HG03378 (cell line): ENCODE data around the gene PRLR.
A peak's percentile ranks its signal among the peaks of the same experiment; 100 is the strongest.

Experiments used
- ATAC-seq: cut with Tn5 transposase; IDR thresholded peaks from one replicate; pipeline ENCODE4 v1.9.1; 2021; ENCODE audit warnings: mild to moderate bottlenecking, moderate library complexity; ENCODE audit not compliant: unreplicated experiment

Gene PRLR

DNA sequence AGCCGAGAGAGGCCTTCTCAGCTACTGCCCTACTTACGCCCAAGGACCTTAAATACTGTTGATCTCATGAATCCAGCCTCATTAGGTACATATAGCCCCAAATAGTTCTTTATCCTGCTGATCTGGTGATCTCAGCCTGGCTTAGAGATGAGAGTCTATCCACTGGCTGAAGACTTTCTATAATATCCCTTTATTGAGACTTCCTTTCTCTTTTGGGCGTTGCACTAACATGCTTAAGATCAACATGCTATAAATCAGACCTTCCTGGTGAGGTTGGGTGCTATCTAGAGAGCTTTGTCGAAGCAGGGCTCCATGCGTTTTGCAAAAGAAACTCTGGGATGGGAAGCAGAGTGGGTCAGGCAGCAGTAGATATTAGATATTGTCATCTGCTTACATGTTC lies 138.6 kb downstream of the PRLR start:
- ATAC-seq: no peak

- peak; percentile 67 for ATAC-seq
These were observed 140.7 kb downstream of the PRLR start for GRCh38 chr5:35089334-35090314.

- no peak for ATAC-seq
These were observed 142.3 kb downstream of the PRLR start for GRCh38 chr5:35087991-35088390.

- ATAC-seq: no peak
These were observed 147.1 kb downstream of the PRLR start for GRCh38 chr5:35083150-35083549.

- no peak for ATAC-seq
These were observed 147.8 kb downstream of the PRLR start for GRCh38 chr5:35082530-35082929.

- no peak for ATAC-seq
These were observed 149.2 kb downstream of the PRLR start for GRCh38 chr5:35081134-35081533.

DNA sequence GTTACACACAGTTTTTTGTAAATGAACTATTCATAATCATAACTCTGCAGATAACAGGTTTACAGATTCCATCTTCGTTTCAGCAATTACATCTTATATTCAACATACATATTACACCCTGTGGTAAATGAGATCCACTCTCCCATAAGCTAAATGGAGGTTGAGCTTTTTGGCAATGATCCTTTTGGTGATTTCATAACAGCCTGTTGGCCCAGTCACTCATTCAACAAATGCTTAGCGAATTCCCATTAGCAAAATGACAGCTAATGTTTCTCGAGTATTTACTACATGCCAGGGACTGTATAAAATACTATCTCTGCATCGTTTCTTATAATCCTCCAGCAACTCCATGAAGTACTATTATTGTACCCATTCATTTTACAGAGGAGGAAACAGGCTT lies 157.1 kb downstream of the PRLR start:
- no peak for ATAC-seq

DNA sequence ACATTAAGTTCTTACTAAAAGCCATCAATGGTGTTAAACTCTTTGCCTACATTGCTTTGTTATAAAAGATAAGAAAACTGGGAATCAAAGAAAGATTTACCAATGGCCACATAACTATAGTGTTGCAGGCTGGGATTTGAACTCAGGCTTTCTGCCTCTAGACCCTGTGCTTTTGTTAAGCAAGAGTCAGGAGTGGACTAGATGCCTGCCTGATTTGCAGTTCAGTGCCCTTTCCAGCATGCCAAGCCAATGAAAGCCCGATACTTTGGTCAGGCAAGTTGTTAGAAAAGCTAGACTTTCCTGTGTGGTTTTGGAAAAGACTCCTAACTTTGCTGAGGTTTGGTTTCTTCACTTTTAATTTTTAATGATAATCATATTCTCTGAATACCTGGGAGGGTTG lies 161.1 kb downstream of the PRLR start:
- no peak for ATAC-seq

GRCh38 chr5:35067985-35068384 lies 162.3 kb downstream of the PRLR start:
- ATAC-seq: no peak

GRCh38 chr5:35066260-35066795 lies 164.0 kb downstream of the PRLR start:
- peak; percentile 92 for ATAC-seq

GRCh38 chr5:35063414-35063813 lies 166.9 kb downstream of the PRLR start:
- ATAC-seq: no peak

DNA sequence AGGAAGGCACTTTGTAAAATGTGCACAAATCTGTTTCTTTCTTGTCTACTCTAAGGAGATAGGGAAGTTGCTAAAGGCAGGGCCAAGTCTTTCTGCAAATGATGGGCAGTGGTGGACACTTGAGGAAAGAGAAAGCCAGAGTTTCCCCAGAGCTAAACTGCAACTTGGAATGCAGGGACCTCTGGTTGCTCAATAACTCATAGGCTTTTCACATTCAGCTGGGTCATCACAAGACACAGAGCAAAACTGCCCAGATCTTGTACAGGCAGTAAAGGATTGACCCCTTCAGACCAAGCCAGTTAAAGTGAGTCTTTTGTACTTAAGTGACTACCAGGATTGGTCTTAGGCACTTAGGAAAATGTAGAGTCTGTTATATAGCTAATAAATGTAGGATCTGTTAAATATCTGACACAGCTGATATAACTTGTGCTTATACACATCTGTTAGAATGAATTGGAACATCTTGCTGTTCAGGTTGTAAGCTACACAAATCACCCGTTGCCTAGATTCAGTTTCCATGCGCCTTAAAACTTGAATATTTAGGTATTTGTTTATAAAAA lies 169.0 kb downstream of the PRLR start:
- no peak for ATAC-seq

DNA sequence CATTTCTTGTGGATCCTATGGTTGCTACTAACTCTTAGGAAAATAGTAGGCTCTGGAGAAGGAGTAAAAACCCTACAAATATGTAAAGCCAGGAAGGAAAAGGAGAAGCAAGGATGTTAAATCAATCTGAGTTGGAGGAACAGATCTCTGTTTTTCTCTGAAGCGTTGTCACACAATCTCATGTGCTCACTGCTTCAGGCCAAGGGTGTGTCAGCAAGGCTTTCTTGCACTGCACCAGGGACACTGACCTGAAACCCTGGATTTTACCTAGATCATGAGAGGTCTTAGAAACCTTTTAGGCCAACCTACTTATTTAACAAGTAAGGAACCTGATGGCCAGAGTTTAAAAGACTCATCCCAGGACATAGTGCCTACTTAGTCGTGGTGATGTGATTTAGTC lies 170.1 kb downstream of the PRLR start:
- no peak for ATAC-seq

- ATAC-seq: no peak
These were observed 171.0 kb downstream of the PRLR start for GRCh38 chr5:35059251-35059650.

DNA sequence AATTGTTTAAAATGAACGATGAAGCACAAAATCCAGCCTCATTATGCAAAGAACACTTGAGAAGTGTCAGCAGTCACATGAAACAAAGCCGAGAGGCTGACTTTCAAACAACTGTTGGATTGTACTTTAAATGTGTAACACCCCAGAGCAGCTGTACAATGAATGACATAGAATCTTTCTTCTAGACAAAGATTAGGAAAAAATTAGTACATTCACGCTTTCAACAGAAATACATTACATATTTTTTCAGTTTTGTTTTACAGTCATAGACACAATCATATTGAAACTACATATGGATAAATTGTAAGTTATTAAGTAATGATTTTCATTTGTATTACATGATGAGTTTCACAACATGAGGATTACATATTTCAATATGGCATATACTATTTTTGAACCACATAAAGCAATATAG lies 171.9 kb downstream of the PRLR start:
- ATAC-seq: peak; percentile 97

DNA sequence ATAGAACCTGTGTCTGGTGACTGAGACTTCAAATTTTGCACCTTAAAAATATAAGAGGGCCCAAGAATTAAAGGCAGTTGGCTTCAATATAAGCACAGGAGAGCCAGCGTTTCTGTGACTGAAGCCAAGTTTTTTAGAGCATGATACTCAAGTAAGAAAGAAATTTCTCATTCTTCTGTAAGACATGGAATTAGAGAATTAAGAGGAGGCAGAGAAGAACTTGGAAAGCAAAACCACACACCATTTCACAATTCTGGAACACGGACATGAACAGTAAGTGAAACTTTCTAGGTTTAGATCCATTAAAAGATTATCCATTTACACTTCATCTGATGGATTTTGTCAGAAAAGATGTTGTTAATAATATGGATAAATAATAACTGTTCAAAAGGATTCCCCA lies 173.6 kb downstream of the PRLR start:
- no peak for ATAC-seq

- ATAC-seq: no peak
These were observed 177.4 kb downstream of the PRLR start for GRCh38 chr5:35052838-35053237.

- no peak for ATAC-seq
These were observed 179.7 kb downstream of the PRLR start for GRCh38 chr5:35050541-35051126.

DNA sequence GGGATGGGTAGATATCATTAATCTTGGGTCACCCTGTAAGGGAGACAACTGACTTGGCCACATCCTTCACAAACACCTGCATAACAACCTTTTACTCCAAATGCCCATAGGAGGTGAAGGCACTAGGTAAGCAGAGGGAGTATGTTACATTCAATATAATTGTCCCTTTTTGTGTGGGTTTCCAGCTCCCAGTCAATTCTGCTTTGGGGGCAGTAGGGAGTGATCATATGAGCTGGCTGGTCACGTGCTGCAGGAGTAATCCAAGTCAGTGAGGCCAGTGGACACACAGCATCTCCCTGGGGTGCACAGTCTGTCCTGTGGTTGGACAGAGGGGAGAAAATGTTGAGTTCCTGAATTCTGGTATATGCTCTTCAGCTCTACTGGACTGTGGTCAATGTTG lies 181.4 kb downstream of the PRLR start:
- no peak for ATAC-seq

GRCh38 chr5:35047785-35048404 lies 182.4 kb downstream of the PRLR start, which contains the start of gene AGXT2:
Gene AGXT2, minus strand, starts transcription at chr5:35047949. Its CDS starts 57 bp downstream, at chr5:35047892.
- no peak for ATAC-seq

DNA sequence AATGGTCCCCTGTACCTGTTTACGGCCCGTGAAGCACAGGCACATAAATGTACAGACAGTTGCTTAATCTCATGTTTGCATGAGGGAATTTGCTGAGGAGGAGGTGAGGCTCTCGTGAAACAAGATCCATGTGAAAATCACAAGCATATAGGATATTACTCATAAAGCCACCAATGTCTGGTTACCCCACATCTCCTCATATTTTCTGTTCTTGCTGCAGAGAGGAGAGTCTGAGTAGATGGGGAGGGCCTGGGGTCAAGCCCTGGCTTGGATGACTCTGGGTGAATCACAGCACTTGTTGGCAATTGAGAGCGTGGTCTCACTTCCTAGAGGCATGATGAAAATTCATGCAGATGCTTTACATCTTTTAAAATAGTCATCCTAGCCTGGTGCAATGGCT lies 183.5 kb downstream of the PRLR start:
- no peak for ATAC-seq
